GM10847 (cell line): ENCODE data around the gene ZNF358.

Experiments
- POLR2A ChIP-seq: IDR thresholded peaks from 2 replicates; pipeline ENCODE4 v1.6.1; 2011; ENCODE audit not compliant: insufficient read length; ENCODE audit errors: extremely low read depth

The ZNF358 gene

GRCh38 chr19:7550169-7550770, 34.4 kb downstream of the ZNF358 start:
- TF ChIP-seq POLR2A, result no peak

- no peak for TF ChIP-seq POLR2A
These were observed 35.3 kb downstream of the ZNF358 start for GRCh38 chr19:7550987-7551761.

GRCh38 chr19:7552781-7553180, 36.9 kb downstream of the ZNF358 start:
- TF ChIP-seq POLR2A, result no peak

- TF ChIP-seq POLR2A, result no peak
These were observed 38.7 kb downstream of the ZNF358 start for GRCh38 chr19:7554565-7554964.

GRCh38 chr19:7554990-7555864, 39.3 kb downstream of the ZNF358 start:
- TF ChIP-seq POLR2A, result no peak

GRCh38 chr19:7556696-7557315, 40.9 kb downstream of the ZNF358 start:
- no peak for TF ChIP-seq POLR2A

- no peak for TF ChIP-seq POLR2A
These were observed 42.8 kb downstream of the ZNF358 start for GRCh38 chr19:7558667-7559066.

- no peak for TF ChIP-seq POLR2A
These were observed 43.2 kb downstream of the ZNF358 start for GRCh38 chr19:7559102-7559501.

GRCh38 chr19:7560255-7560654, 44.4 kb downstream of the ZNF358 start:
- no peak for TF ChIP-seq POLR2A

- no peak for TF ChIP-seq POLR2A
These were observed 45.4 kb downstream of the ZNF358 start for GRCh38 chr19:7561325-7561724.

GRCh38 chr19:7562646-7563393, 46.9 kb downstream of the ZNF358 start:
- no peak for TF ChIP-seq POLR2A

GRCh38 chr19:7564866-7565265, 49.0 kb downstream of the ZNF358 start:
- no peak for TF ChIP-seq POLR2A

GRCh38 chr19:7565332-7565731, 49.4 kb downstream of the ZNF358 start:
- no peak for TF ChIP-seq POLR2A
